Panc1 (cell line): ENCODE data around the gene KCND3. TPM values are rescaled to one million over a fixed set of nuclear protein-coding genes. Genes with fewer than 3 reads are reported as not detected.

Experiments used
- ATAC-seq: fragments of 200-7000 bp; cut with Tn5 transposase; 2 replicates; pipeline ENCODE4 v1.9.1; 2020; ENCODE audit warnings: mild to moderate bottlenecking, moderate library complexity
- BruUV-seq: library from RNA; stranded (reverse); fragments of 400-500 nt; replicated peaks from 2 replicates; lab custom pipeline; 2021; lab: Mats Ljungman, UMichigan
- CTCF ChIA-PET: fragments of 300-600 bp; sonication (Branson Sonifier 250); formaldehyde crosslinking; loops from one replicate; lab custom pipeline; 2022; ENCODE audit warnings: antibody characterized with exemption; lab: Charles Lee
- POLR2A ChIA-PET: fragments of 300-600 bp; sonication (Branson Sonifier 250); formaldehyde crosslinking; loops from one replicate; lab custom pipeline; 2022; ENCODE audit warnings: antibody characterized with exemption; lab: Charles Lee
- DNase-seq: peaks from one replicate; pipeline ENCODE4 v3.0.0-alpha.2; 2010; ENCODE audit warnings: low read depth, low spot score
- H3K27ac ChIP-seq: 2 replicates; pipeline ENCODE4 v1.5.1; 2011; ENCODE audit warnings: mild to moderate bottlenecking, low read length, inconsistent platforms
- H3K27me3 ChIP-seq: fragments of 200-500 bp; sonication (Bioruptor generic); 2 replicates; pipeline ENCODE4 v1.6.0; 2014; ENCODE audit warnings: low read length, inconsistent platforms; ENCODE audit not compliant: control insufficient read depth, insufficient read depth
- H3K36me3 ChIP-seq: fragments of 200-500 bp; sonication (Bioruptor generic); 2 replicates; pipeline ENCODE4 v1.5.1; 2014; ENCODE audit warnings: inconsistent platforms, mild to moderate bottlenecking, low read length, moderate library complexity; ENCODE audit not compliant: control insufficient read depth, insufficient read depth
- H3K4me1 ChIP-seq: 2 replicates; pipeline ENCODE4 v1.5.1; 2011; ENCODE audit warnings: inconsistent platforms, mild to moderate bottlenecking, low read length, moderate library complexity; ENCODE audit not compliant: control insufficient read depth, insufficient read depth
- H3K4me3 ChIP-seq, 2 experiments: 2 replicates each; pipeline ENCODE4 v1.5.1; 2011 to 2012; ENCODE audit warnings: low read depth in 2 of 2, low read length in 2 of 2, mild to moderate bottlenecking in 2 of 2, inconsistent platforms in 1 of 2, moderate library complexity in 1 of 2
- H3K9me3 ChIP-seq: fragments of 200-500 bp; sonication (Bioruptor generic); 2 replicates; pipeline ENCODE4 v1.5.1; 2014; ENCODE audit warnings: low read depth, mild to moderate bottlenecking, inconsistent platforms, low read length, moderate library complexity; ENCODE audit not compliant: control insufficient read depth, insufficient read depth
- POLR2AphosphoS5 ChIP-seq: IDR thresholded peaks from 2 replicates; pipeline ENCODE4 v1.6.1; 2012; ENCODE audit warnings: mild to moderate bottlenecking, low read depth, low read length, moderate library complexity
- SIN3A ChIP-seq: IDR thresholded peaks from 2 replicates; pipeline ENCODE4 v1.6.1; 2012; ENCODE audit warnings: low read depth, mild to moderate bottlenecking, low read length, moderate library complexity, borderline replicate concordance; ENCODE audit not compliant: insufficient read depth
- TCF7L2 ChIP-seq: IDR thresholded peaks from 2 replicates; pipeline ENCODE4 v1.6.1; 2011; ENCODE audit warnings: mild to moderate bottlenecking, low read depth, low read length, inconsistent platforms
- in situ Hi-C: cut with HindIII; loops from 2 replicates; pipeline ENCODE4 v1.10.0; 2016; ENCODE audit warnings: low sequenced_read_pairs, low pct_unique_long_range_greater_than_20kb
- intact Hi-C: fragments of 100-400 bp; cut with micrococcal nuclease; formaldehyde crosslinking; loops from one replicate; pipeline ENCODE4 v1.10.0; 2022; ENCODE audit not compliant: unreplicated experiment
- total RNA-seq: library from RNA; stranded (reverse); gene quantifications from one replicate; pipeline ENCODE4 v1.2.1, GENCODE V29; 2021; ENCODE audit not compliant: unreplicated experiment
- TF ChIP-seq, protein P1 (sequence below), 2 experiments: IDR thresholded peaks; 2 replicates each; pipeline ENCODE4 v1.6.1; 2011 to 2012; ENCODE audit warnings: low read depth in 2 of 2, control low read depth in 1 of 2, low read length in 1 of 2, mild to moderate bottlenecking in 1 of 2, moderate library complexity in 1 of 2; ENCODE audit not compliant: insufficient read depth in 1 of 2
- TF ChIP-seq, protein P2 (sequence below): fragments of 450-650 bp; IDR thresholded peaks from 2 replicates; pipeline ENCODE4 v1.5.1; 2017; ENCODE audit warnings: mild to moderate bottlenecking

The KCND3 gene
- total RNA-seq, 1 experiment from 2014 or later: not detected

DNA sequence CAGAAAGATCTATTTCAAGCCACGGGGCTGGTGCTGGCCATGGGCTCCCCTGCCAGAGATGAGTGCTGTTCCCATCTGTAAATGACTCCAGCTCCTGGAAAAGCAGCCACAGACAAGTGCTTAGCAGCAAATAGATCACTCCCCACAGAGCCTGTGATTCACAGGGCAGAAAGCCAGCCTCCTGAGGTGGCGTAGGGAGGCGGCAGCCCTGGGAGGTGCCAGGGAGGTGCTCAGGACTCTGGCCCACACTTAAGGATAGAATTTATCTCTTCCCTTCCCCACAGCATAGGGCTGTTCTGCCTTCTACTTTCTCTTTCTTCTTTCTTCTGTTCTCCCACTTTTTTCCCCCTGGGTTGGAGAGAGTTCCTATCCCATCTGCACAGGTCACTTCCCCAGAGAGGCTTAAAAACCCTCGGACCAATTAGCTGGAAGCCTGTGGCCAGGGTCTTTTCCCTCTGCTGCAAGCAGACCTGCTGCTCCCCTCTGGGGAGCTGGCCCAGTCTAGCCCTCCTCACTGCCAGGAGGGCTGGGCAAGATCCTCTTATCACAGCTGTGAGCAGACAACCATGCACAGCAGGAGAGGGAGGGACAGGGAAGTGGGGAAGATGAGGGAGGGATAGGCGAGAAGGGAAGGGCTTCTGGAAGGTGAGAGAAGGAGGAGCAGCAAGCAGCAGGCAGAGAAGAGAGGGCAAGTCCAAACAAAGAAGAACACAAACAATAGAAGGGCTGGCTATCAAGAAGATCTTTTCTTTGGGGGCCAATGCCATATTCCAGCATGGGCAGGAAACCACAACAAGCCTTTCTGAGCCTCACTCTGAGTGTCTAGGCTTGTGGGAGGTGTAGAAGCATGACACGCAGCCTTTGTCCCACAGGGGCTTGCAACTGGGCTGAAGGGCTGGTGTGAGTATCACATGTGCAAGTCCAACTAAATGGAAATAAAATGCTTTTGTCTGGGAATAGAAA is 41.0 kb downstream of the KCND3 start:
- in situ Hi-C loops: no loop called here
- H3K27ac ChIP-seq: no peak overlapping the region

DNA sequence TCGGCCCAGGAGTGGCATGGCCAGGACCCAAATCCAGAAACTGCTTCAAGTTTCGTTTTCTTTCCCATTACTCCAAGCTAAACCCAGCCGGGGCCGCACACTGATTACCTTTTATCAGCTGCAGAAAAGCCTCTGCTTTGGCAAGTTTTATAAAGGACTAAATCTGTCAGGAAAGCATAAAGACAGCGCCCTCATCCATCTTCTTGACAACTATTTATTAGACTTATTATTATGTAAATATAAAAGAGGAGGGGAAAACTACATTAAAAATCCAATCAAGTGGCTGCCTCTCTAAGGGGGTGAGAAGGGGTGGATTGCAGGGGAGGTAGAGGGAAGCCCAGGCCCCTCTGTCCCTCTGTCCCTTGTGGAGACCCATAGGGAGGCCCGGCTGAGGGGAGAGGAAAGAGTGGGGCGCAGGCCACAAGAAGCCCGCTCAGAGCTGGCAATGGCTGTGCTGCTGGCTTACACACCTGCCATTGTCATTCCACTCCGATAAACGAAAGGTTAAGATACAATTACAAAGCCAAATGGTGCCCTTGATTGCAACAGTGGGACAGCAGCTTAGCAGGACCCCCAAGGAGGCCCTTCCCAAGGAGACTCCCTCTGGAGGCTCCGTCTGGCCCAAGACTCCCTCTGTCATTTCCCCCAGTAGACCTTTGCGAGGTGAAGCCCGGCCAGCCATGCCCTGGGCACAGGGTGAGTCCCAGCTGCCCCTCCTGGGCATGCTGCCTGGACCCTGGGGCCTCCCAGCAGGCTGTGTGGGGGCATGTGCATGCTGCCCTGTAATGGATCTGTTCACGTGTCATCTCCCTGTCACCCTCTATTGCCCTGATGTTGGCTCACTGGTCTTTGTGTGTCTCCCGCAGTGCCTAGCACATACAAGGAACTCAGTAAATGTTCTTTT is 45.4 kb downstream of the KCND3 start:
- H3K27ac ChIP-seq: no peak overlapping the region
- in situ Hi-C loops: no loop called here
- no peaks in the 10 kb centered on the region for H3K9me3 ChIP-seq
- no peaks in the 10 kb centered on the region for H3K36me3 ChIP-seq
- ChIA-PET POLR2A (no interaction called here), CTCF (no interaction called here)
- H3K4me1 ChIP-seq: no peaks in the 10 kb centered on the region
- BruUV-seq: no TSS peak
- DNase-seq (no peak), ATAC-seq (no peak)
- H3K27me3 ChIP-seq: no peaks in the 10 kb centered on the region
- H3K4me3 ChIP-seq: no peak overlapping the region
- TF ChIP-seq, protein P1, sequence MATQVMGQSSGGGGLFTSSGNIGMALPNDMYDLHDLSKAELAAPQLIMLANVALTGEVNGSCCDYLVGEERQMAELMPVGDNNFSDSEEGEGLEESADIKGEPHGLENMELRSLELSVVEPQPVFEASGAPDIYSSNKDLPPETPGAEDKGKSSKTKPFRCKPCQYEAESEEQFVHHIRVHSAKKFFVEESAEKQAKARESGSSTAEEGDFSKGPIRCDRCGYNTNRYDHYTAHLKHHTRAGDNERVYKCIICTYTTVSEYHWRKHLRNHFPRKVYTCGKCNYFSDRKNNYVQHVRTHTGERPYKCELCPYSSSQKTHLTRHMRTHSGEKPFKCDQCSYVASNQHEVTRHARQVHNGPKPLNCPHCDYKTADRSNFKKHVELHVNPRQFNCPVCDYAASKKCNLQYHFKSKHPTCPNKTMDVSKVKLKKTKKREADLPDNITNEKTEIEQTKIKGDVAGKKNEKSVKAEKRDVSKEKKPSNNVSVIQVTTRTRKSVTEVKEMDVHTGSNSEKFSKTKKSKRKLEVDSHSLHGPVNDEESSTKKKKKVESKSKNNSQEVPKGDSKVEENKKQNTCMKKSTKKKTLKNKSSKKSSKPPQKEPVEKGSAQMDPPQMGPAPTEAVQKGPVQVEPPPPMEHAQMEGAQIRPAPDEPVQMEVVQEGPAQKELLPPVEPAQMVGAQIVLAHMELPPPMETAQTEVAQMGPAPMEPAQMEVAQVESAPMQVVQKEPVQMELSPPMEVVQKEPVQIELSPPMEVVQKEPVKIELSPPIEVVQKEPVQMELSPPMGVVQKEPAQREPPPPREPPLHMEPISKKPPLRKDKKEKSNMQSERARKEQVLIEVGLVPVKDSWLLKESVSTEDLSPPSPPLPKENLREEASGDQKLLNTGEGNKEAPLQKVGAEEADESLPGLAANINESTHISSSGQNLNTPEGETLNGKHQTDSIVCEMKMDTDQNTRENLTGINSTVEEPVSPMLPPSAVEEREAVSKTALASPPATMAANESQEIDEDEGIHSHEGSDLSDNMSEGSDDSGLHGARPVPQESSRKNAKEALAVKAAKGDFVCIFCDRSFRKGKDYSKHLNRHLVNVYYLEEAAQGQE (IDR thresholded peaks at IDR 0.05; ENCODE audit: insufficient read depth in 1 of 2, low read depth in 2 of 2, low read length in 1 of 2): no peak
- TF ChIP-seq, protein P2, sequence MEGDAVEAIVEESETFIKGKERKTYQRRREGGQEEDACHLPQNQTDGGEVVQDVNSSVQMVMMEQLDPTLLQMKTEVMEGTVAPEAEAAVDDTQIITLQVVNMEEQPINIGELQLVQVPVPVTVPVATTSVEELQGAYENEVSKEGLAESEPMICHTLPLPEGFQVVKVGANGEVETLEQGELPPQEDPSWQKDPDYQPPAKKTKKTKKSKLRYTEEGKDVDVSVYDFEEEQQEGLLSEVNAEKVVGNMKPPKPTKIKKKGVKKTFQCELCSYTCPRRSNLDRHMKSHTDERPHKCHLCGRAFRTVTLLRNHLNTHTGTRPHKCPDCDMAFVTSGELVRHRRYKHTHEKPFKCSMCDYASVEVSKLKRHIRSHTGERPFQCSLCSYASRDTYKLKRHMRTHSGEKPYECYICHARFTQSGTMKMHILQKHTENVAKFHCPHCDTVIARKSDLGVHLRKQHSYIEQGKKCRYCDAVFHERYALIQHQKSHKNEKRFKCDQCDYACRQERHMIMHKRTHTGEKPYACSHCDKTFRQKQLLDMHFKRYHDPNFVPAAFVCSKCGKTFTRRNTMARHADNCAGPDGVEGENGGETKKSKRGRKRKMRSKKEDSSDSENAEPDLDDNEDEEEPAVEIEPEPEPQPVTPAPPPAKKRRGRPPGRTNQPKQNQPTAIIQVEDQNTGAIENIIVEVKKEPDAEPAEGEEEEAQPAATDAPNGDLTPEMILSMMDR: no peak
- TF ChIP-seq TCF7L2 (no peak), SIN3A (no peak), POLR2AphosphoS5 (no peak)
- intact Hi-C loops: no loop called here

More for the DNA sequence above, 41.0 kb downstream of the KCND3 start:
- ChIA-PET POLR2A (no interaction called here), CTCF (no interaction called here)
- ATAC-seq: no peak
- BruUV-seq: no TSS peak
- Histone ChIP-seq H3K9me3 (no peaks in the 10 kb centered on the region), H3K4me1 (no peaks in the 10 kb centered on the region), H3K4me3 (no peak overlapping the region), H3K27me3 (no peaks in the 10 kb centered on the region), H3K36me3 (no peaks in the 10 kb centered on the region)
- intact Hi-C loops: no loop called here
- no peak for DNase-seq
- TF ChIP-seq POLR2AphosphoS5 (no peak), TCF7L2 (no peak), SIN3A (no peak)
- TF ChIP-seq, protein P1 (IDR thresholded peaks at IDR 0.05; ENCODE audit: insufficient read depth in 1 of 2, low read depth in 2 of 2, low read length in 1 of 2): no peak
- TF ChIP-seq, protein P2: no peak
